GM18508 (cell line): Measurements from ENCODE around the gene TSPAN18.

ENCODE experiments used
- ATAC-seq: cut with Tn5 transposase; IDR thresholded peaks from one replicate; pipeline ENCODE4 v1.9.1; 2021; ENCODE audit warnings: moderate number of reproducible peaks; ENCODE audit not compliant: insufficient read depth, unreplicated experiment

The TSPAN18 gene

DNA sequence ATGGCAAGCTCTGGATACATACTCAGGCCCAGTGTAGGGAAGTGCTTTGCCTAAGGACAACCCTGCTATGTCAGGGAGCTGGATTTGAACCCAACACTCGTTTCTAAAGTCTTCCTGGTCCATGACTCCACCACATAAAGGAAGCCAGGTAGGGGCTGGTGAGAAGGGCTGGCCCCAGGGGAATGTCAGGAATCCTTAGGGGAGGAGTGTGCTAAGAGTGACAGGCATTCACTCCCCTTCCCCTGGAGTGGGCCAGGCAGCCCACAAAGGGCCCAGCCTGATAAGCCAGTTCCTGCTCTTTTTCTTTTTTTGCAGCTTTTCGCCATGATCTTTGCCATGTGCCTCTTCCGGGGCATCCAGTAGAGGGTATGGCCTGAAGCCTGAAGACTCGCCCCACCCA lies 202.1 kb downstream of the TSPAN18 start:
- no peak for ATAC-seq

GRCh38 chr11:44930588-44931302 lies 204.0 kb downstream of the TSPAN18 start:
- no peak for ATAC-seq

GRCh38 chr11:44931466-44931865 lies 204.7 kb downstream of the TSPAN18 start:
- no peak for ATAC-seq

GRCh38 chr11:44934110-44934509 lies 207.3 kb downstream of the TSPAN18 start:
- no peak for ATAC-seq

DNA sequence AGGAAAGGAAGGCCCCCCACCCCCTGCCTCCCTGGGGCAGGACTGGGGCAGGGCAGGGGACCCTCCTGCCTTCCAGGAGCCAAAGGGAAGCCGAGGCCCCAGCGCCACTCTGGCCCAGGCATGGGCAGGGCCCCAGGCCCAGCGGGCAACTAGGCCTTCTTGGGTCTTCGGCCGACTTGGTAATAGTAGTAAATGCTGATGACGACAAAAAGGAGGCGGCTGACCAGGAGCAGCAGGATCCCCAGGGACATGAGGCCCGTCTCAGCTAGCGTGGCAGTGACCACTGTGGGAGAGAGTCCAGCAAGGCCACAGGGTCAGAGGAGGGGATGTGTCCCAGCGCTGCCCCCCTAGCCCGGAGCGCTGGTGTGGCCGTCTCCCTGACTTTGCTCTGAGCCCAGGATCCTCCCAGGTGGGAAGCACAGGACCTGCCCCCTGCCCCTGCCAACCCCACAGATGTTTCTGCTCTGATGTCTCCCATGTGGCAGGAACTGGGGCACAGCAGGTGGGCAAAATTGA lies 208.0 kb downstream of the TSPAN18 start:
- ATAC-seq = no peak

GRCh38 chr11:44936525-44936924 lies 209.8 kb downstream of the TSPAN18 start:
- ATAC-seq = no peak

- ATAC-seq = no peak
Measured at GRCh38 chr11:44936951-44937543, 210.3 kb downstream of the TSPAN18 start.

- no peak for ATAC-seq
Measured at GRCh38 chr11:44938066-44938691, 211.4 kb downstream of the TSPAN18 start.

- no peak for ATAC-seq
Measured at GRCh38 chr11:44939673-44940395, 213.1 kb downstream of the TSPAN18 start.

DNA sequence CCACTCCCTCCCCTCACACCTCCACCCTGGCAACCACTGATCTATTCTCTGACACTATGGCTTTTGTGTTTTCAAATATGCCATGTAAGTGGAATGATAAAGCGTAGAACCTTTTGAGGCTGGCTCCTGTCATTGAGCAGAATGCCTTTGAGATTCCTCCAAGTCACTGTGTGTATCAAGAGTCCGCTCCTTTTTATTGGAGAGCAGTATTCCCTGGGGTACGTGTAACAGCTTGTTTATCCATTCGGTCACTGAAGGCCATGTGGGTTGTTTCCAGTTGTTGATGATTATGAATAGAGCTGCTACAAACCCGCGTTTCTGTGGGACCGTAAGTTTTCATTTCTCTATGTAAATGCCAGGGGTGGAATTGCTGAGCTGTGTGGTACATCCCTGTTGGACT lies 213.6 kb downstream of the TSPAN18 start:
- ATAC-seq = no peak

DNA sequence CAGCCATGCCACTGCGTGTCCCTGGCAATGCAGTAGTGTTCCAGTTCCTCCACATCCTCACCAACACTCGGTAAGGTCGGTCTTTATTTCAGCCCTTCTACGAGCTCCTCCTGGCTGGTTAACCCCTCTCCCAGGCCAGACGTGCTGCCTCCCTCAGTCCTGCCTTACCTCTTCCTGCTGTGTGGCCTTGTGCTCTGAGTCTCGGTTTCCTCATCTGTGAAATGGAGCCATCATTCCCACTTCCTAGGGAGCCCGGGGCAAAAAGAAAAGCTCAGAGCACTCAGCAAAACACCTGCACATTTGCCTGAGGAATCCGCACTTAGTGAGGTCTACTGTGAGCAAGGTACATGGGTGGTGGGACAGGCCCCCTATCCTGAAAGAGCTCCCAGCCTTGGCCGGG lies 214.1 kb downstream of the TSPAN18 start:
- ATAC-seq = no peak

- ATAC-seq = no peak
Measured at GRCh38 chr11:44941259-44942021, 214.7 kb downstream of the TSPAN18 start.

DNA sequence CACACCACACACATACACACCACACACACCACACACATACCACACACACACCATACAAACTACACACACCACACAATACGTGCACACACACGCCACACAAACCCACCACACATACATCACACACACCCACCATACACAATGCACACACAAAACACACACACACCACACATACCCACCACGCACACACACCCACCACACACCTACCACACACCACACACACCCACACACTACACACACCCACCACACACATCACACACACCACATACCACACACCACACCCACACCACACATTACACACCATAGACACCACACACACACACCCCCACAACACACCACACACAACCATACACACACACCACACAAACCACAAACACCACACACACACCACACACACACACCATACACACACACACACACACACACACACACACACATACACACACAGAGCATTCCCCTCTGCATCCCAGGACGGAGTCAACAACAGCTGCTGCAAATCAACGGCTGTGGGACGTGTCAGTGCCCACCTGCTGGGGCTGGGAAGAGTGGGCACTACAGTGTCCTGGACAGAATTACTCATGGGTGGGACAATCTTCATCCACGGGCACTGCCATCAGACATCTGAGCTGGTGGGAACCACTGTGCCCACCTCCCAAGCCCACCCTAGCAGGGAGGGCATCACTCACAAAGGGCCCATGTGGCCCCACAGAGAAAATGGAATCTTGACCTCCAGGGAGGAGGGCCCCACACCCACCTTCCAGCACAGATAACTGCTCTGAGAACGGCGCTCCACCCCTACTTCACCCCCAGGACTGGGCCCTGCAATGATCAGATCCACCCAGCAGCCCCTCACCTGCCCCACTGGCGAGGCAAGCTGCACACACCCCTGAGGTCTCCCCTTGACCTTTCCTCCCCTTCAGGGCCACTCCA lies 215.5 kb downstream of the TSPAN18 start:
- ATAC-seq = no peak

- ATAC-seq = no peak
Measured at GRCh38 chr11:44943118-44943517, 216.4 kb downstream of the TSPAN18 start.

GRCh38 chr11:44943696-44944095 lies 216.9 kb downstream of the TSPAN18 start:
- ATAC-seq = no peak

GRCh38 chr11:44944181-44944852 lies 217.6 kb downstream of the TSPAN18 start:
- ATAC-seq = no peak

GRCh38 chr11:44944853-44945235 lies 218.1 kb downstream of the TSPAN18 start:
- ATAC-seq = no peak

GRCh38 chr11:44945666-44946065 lies 218.9 kb downstream of the TSPAN18 start:
- no peak for ATAC-seq

DNA sequence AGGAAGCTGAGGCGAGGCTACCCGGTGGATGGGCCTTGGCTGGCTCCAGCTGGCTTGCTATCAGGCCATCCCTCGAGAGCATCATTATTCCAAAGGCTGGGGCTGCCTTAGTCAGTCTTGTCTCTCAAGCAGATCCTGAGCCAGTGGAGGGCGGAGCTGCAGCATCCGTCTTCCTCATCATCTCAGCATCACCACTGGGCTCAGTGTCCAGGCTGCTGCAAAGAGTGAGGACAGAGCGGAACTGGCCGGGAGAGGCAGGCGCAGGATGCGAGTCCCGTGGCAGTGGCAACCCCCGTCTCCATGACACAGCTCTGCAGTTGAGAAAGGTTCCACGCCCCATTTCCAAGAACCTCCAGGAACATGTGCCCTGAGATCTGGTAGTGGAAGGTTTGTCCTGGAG lies 219.5 kb downstream of the TSPAN18 start:
- no peak for ATAC-seq
